Measurements from ENCODE around the gene ATXN2. TPM values are rescaled to one million over a fixed set of nuclear protein-coding genes. Genes with fewer than 3 reads are reported as not detected.
"Not testable (repeated sequence)": the region's sequence is repeated elsewhere in the genome, so short reads cannot be mapped to it uniquely, and the experiment has no call there.

The ATXN2 gene
- total RNA-seq, 4 donors from 2014 or later = 63.1 to 102 (median 63.8) TPM

DNA sequence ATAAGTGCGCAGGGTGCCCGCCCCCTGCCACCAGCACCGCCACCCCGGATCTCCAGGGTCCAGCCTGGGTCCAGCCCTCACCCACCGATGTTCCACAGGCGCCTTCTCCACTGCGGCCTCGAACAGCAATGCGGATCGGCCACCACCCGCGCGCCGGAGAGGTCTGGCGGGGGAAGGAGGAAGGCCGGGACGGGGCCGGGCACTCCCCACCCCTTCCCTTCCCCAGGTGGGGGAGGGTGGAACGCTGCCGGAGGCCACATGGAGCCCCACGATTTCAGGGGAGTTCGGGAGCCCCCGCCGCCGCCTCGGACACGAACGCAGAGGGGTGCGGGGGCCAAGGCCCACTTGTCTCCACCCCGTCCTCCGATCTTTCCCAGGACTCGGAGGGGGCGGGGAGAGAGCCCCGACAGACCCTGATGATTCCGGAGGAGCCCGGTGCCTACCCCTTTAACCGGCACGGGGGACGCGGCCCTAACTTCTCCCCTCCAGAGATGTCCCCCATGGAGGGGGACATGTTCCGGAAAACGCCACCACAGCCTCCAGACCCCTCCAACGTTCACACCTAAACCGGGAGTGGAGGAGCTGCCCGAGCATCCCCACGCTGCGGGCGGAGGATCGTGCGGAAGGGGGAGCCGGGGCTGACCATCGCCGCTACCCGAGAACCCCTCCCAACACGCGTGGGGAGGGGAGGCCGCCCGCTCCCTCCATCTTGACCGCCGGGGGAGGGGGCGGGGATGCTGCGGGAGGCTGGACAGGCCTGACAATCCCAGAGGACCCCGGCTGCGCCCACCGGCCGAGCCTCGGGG lies 1.1 kb downstream of the ATXN2 start:
- intact Hi-C loops (cut with DNase I) = no loop called here
- TF ChIP-seq, protein P1, sequence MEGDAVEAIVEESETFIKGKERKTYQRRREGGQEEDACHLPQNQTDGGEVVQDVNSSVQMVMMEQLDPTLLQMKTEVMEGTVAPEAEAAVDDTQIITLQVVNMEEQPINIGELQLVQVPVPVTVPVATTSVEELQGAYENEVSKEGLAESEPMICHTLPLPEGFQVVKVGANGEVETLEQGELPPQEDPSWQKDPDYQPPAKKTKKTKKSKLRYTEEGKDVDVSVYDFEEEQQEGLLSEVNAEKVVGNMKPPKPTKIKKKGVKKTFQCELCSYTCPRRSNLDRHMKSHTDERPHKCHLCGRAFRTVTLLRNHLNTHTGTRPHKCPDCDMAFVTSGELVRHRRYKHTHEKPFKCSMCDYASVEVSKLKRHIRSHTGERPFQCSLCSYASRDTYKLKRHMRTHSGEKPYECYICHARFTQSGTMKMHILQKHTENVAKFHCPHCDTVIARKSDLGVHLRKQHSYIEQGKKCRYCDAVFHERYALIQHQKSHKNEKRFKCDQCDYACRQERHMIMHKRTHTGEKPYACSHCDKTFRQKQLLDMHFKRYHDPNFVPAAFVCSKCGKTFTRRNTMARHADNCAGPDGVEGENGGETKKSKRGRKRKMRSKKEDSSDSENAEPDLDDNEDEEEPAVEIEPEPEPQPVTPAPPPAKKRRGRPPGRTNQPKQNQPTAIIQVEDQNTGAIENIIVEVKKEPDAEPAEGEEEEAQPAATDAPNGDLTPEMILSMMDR (IDR thresholded peaks at IDR 0.05) = no peak
- no peak for TF ChIP-seq POLR2A (IDR thresholded peaks at IDR 0.05)
- Histone ChIP-seq H3K4me1 (peaks cover 40 to 42% of the 10 kb centered on the region in 2 donors), H3K36me3 (no peaks in the 10 kb centered on the region), H3K4me3 (replicated peaks in 1 of 3) (peak overlapping the region; percentile 71 to 96 (median 88)), H3K27me3 (no peaks in the 10 kb centered on the region), H3K9me3 (no peaks in the 10 kb centered on the region), H3K27ac (peak overlapping the region; percentile 86 to 94 (median 90))
- DNase-seq = peak; percentile 59 to 60
- 0% methylated on average over 27 of the region's 67 CpGs; no CpG with 5 or more reads in 1 of the 2 donors for WGBS, 2 donors

- Histone ChIP-seq H3K36me3 (no peaks in the 10 kb centered on the region), H3K4me3 (replicated peaks in 1 of 3) (peak overlapping the region; percentile 71 to 96 (median 88)), H3K9me3 (no peaks in the 10 kb centered on the region), H3K27ac (peak overlapping the region; percentile 86 to 94 (median 90)), H3K27me3 (no peaks in the 10 kb centered on the region), H3K4me1 (peaks cover 43 to 46% of the 10 kb centered on the region in 2 donors)
- peak in 1 of 2 donors; percentile 25 for TF ChIP-seq POLR2A (IDR thresholded peaks at IDR 0.05)
- TF ChIP-seq, protein P1 (IDR thresholded peaks at IDR 0.05) = no peak
- DNase-seq = peak; percentile 71 to 73
- WGBS, 2 donors = 5 to 6% methylated on average over 28 to 29 of the region's 33 CpGs
- intact Hi-C loops (cut with DNase I) = no loop called here
Observed at GRCh38 chr12:111596985-111597830, 1.9 kb downstream of the ATXN2 start.

- WGBS, 2 donors = 70 to 74% methylated on average over 15 of the region's 15 CpGs
- H3K4me3 ChIP-seq (replicated peaks in 1 of 3); H3K36me3 ChIP-seq; intact Hi-C loops (cut with DNase I); H3K27me3 ChIP-seq; H3K9me3 ChIP-seq: not testable (repeated sequence)
- H3K4me1 ChIP-seq = peaks cover 43 to 56% of the 10 kb centered on the region in 2 donors
- H3K27ac ChIP-seq = peak overlapping the region in 1 of 3 donors; percentile 33
- DNase-seq = peak; percentile 16 to 26
Observed at GRCh38 chr12:111595341-111595835, 3.7 kb downstream of the ATXN2 start.

DNA sequence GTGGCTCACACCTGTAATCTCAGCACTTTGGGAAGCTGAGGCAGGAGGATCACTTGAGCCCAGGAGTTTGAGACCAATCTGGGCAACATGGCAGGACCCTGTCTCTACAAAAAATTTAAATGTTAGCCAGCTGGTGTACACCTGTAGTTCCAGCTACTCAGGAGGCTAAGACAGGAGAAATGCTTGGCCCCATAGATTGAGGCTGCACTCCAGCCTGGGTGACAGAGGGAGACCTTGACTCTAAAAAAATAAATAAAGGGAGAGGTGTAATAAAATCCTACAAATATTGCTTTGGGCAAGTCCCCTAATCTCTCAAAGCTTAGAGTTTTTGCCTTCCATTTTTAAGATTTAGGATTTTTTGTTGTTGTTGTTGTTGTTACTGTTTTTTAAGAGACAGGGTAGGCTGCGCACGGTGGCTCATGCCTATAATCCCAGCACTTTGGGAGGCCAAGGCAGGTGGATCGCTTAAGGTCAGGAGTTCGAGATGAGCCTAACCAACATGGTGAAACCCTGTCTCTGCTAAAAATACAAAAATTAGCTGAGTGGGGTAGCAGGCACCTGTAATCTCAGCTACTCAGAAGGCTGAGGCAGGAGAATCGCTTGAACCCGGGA lies 7.6 kb downstream of the ATXN2 start:
- intact Hi-C loops (cut with DNase I); H3K4me3 ChIP-seq (replicated peaks in 1 of 3); DNase-seq; H3K27me3 ChIP-seq; H3K9me3 ChIP-seq; H3K27ac ChIP-seq; H3K36me3 ChIP-seq: not testable (repeated sequence)
- 92 to 93% methylated on average over 6 of the region's 6 CpGs for WGBS, 2 donors
- peaks cover 37 to 45% of the 10 kb centered on the region in 2 donors for H3K4me1 ChIP-seq

- H3K9me3 ChIP-seq = no peaks in the 10 kb centered on the region
- peaks cover 28 to 37% of the 10 kb centered on the region in 2 donors for H3K4me1 ChIP-seq
- WGBS, 2 donors = 87 to 92% methylated on average over 6 of the region's 6 CpGs
- no peaks in the 10 kb centered on the region for H3K36me3 ChIP-seq
- no peaks in the 10 kb centered on the region for H3K27me3 ChIP-seq
- no peak for DNase-seq
- no peak overlapping the region for H3K4me3 ChIP-seq (replicated peaks in 1 of 3)
- TF ChIP-seq POLR2A (IDR thresholded peaks at IDR 0.05) = no peak
- TF ChIP-seq, protein P1 (IDR thresholded peaks at IDR 0.05) = no peak
- intact Hi-C loops (cut with DNase I) = no loop called here
- H3K27ac ChIP-seq = no peak overlapping the region
Observed at GRCh38 chr12:111590552-111590951, 8.6 kb downstream of the ATXN2 start.

Data from thyroid gland (tissue), 4 donors.